Mucosa of rectum (tissue), 2 donors: Measurements from ENCODE around the gene PBOV1.

Source experiments
- H3K27ac ChIP-seq, 2 donors: one replicate each; pipeline ENCODE4 v1.7.0; 2013; ENCODE audit warnings: inconsistent platforms in 2 of 2, low read depth in 2 of 2, low read length in 2 of 2
- H3K27me3 ChIP-seq, 2 donors: one replicate each; pipeline ENCODE4 v1.7.0; 2013; ENCODE audit warnings: low read length in 2 of 2; ENCODE audit not compliant: control insufficient read depth in 2 of 2, insufficient read depth in 2 of 2
- H3K36me3 ChIP-seq, 2 donors: one replicate each; pipeline ENCODE4 v1.7.0; 2013; ENCODE audit warnings: low read length in 2 of 2; ENCODE audit not compliant: control insufficient read depth in 2 of 2, insufficient read depth in 2 of 2
- H3K4me1 ChIP-seq, 2 donors: one replicate each; pipeline ENCODE4 v1.7.0; 2013; ENCODE audit warnings: low read length in 2 of 2, mild to moderate bottlenecking in 1 of 2; ENCODE audit not compliant: control insufficient read depth in 2 of 2, insufficient read depth in 2 of 2
- H3K4me3 ChIP-seq, 2 donors: one replicate each; pipeline ENCODE4 v1.7.0; 2013; ENCODE audit warnings: low read length in 2 of 2
- H3K9ac ChIP-seq, 2 donors: one replicate each; pipeline ENCODE4 v1.7.0; 2013; ENCODE audit warnings: low read length in 2 of 2, low read depth in 1 of 2, mild to moderate bottlenecking in 1 of 2
- H3K9me3 ChIP-seq, 2 donors: one replicate each; pipeline ENCODE4 v1.7.0; 2013; ENCODE audit warnings: low read length in 2 of 2; ENCODE audit not compliant: control insufficient read depth in 2 of 2
- donor health status: healthy.
- donor health status: Normal muscosa, but diverticular disease.

PBOV1 gene

DNA sequence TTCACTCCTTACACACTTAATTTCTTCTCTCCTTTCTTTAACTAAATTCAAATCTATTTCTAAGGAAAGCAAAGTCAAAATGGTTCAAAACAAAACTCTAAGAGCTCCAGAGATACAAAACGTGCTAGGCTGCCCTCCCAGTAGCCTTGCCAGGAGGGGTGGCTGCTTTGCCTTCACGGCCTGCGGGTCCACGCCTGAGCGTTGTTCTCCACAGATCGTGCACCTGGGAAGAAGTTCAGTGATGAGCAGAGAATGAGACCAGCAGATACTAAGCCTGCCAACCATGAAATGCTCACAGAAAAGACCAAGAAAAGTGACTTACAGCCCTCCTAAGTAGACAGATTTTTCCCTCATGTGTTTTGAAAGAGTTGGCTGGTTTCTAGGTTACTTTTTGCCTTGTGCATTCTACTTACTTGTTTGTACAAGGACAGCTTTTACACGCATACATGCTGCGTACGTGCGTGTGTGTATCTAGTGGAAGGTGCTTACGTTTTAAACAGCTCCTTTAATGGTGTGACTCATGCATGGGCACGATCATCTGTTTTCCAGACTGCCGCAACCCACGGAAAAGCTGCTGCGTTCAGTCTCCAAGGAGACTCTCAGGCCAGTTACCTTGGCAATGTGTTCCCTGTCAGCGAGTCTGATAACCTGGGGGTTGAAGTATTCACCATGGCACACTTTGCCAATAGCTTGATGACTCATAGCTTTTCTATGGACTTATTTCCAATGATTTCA is 32.4 kb upstream of the PBOV1 start:
- Histone ChIP-seq H3K9me3 (no peaks in the 10 kb centered on the region), H3K27me3 (no peaks in the 10 kb centered on the region), H3K4me3 (no peak overlapping the region), H3K27ac (no peak overlapping the region), H3K4me1 (no peaks in the 10 kb centered on the region), H3K36me3 (peaks cover 5 to 8% of the 10 kb centered on the region in 2 donors), H3K9ac (no peak overlapping the region)

DNA sequence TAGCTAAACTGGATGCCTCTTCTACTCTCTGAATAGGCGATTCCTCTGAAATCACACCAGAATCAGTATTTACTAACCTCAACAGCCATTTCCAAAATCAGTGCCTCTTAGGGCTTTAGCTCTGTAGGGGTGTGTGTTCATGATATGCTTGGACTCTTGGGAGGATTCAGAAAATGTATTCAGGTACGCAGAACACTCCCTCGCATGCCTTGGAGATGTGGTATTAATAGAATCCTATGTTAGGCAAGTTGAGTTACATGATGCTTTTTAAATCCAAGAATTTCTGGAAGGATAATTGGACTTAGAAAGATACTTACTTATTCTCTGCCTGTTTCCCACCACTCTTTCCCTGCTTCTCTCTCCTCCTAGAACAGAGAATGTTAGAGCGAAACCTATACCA is 31.8 kb upstream of the PBOV1 start:
- Histone ChIP-seq H3K9ac (no peak overlapping the region), H3K27ac (no peak overlapping the region)

DNA sequence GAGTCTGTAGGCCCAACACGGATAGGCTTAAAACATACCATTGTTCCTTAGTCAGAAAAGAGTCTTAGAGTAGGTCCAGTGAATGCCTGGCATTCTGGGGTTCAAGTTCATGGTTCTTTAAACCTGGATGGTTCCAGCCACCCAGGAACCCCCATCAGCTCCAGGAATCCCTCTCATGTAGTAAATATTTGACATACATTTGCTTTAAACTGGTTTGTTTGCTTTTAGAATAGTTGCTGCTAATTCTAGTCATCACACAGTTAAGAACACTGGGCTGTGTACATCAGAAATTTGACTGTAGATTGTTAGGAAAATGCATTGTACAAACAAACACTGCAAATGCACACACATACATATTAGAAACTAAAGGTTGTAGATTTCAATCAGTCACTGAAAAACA is 30.6 kb upstream of the PBOV1 start:
- Histone ChIP-seq H3K4me3 (no peak overlapping the region), H3K4me1 (no peaks in the 10 kb centered on the region), H3K27me3 (no peaks in the 10 kb centered on the region), H3K9ac (no peak overlapping the region), H3K27ac (no peak overlapping the region), H3K9me3 (no peaks in the 10 kb centered on the region), H3K36me3 (peaks cover 4 to 10% of the 10 kb centered on the region in 2 donors)

More for the DNA sequence above, 31.8 kb upstream of the PBOV1 start:
- Histone ChIP-seq H3K27me3 (no peaks in the 10 kb centered on the region), H3K9me3 (no peaks in the 10 kb centered on the region), H3K36me3 (peaks cover 4 to 10% of the 10 kb centered on the region in 2 donors), H3K4me3 (no peak overlapping the region), H3K4me1 (no peaks in the 10 kb centered on the region)

DNA sequence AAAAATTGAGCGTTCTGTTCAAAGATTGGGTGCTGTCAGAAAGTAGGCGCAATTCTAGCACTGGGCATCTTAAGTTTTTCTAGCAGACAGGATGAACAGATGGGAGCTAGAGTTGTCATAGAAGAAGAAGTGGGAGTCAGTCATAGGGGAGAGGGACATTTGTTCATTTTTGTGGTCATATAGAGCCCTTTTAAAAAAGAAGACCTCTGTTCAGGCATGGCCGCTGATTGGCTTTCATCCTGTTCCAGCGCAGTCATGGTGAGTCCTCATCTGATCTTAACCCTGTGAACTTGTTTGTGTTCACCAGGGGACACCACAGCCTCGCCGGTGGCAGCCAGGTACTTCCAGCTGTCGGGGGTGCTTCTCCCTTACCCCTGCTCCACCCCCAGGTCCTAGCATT is 29.7 kb upstream of the PBOV1 start:
- H3K36me3 ChIP-seq = peaks cover 0 to 10% of the 10 kb centered on the region in 2 donors
- H3K4me1 ChIP-seq = no peaks in the 10 kb centered on the region
- H3K4me3 ChIP-seq = no peak overlapping the region
- no peaks in the 10 kb centered on the region for H3K9me3 ChIP-seq
- H3K27me3 ChIP-seq = no peaks in the 10 kb centered on the region
- H3K27ac ChIP-seq = no peak overlapping the region
- no peak overlapping the region for H3K9ac ChIP-seq

DNA sequence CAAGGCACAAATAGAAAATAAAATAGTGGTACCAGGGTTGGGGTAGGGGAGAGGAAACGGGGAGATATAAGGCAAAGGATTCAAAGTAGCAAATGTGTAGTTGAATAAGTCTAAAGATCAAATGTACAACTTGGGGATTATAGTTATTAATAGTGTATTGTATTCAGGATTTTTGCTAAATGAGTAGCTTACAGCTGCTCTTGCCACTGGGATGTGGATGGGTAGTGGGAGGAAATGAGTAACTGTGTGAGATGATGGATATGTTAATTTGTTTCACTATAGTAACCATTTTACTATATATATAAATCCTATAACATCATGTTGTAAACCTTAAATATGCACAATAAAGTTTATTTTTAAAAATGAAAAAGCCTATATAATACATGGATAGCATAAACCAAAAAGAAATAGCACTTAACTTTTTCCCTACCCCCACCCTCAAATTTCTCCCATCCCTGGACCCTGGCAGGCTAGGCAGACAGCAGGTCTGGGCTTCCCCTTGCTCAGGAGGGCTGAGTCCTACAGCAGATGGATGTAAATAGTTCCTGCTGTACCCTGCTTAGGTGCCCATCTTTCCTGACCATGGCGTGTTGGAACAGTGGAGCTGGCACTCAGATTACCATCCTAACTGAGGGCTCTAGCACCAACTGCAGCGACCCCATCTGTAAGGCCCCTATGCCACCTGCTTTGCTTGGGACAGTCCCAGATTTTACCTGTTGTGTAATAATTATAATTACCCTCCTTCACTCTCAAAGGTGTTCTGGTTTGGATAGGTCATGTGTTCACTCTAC is 28.6 kb upstream of the PBOV1 start:
- no peaks in the 10 kb centered on the region for H3K4me1 ChIP-seq
- H3K9me3 ChIP-seq = no peaks in the 10 kb centered on the region
- H3K27ac ChIP-seq = no peak overlapping the region
- no peak overlapping the region for H3K9ac ChIP-seq
- no peaks in the 10 kb centered on the region for H3K27me3 ChIP-seq
- peaks cover 0 to 10% of the 10 kb centered on the region in 2 donors for H3K36me3 ChIP-seq
- no peak overlapping the region for H3K4me3 ChIP-seq

DNA sequence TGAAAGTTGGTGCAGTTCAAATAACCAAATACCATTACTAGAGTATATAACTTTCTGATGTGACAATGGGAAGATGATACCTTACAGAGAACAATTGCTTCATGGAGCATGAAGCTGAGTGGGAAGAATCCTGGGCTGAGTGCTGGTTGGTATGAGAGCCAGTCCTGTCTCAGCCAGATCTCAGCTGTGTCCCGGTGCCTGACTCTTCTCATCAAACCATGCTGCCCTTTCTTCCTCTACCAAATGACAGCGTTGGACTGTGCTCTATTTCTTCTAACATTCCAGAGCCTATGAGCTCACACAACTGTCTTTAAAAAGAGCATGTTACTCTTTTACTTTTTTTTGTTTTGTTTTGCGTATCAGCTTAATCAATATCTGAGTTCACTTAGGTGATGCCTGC is 27.5 kb upstream of the PBOV1 start:
- Histone ChIP-seq H3K27me3 (no peaks in the 10 kb centered on the region), H3K4me3 (no peak overlapping the region), H3K36me3 (peaks cover 0 to 7% of the 10 kb centered on the region in 2 donors), H3K4me1 (no peaks in the 10 kb centered on the region), H3K9me3 (no peaks in the 10 kb centered on the region), H3K9ac (no peak overlapping the region), H3K27ac (no peak overlapping the region)

DNA sequence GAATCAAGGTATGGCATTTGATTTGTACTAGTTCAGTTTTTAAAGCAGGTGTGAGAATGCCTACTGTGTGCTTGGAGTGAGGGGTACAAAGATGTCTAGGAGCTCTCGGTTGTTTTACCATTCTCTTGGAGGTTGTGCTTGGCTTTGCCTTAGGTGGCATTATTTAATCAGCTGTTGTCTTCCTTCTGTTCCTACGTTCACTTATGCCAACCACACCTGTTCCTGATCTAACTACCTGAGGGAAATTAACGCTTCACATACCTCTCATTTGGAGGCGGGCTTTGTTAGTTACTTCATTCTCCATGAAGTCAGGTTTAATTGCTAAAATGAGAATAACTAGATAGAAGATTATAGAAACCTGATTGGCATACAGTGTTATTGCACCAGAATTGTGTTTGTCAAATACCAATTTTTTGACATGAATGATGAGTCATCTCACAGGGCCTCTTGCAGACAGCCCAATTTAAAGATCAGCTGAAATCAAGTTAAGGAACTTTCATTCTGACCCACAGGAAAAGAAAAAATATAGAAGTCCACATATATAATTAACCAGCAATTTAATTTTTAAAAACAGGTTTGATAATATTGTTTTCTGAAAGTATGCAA is 24.8 kb upstream of the PBOV1 start:
- Histone ChIP-seq H3K9me3 (no peaks in the 10 kb centered on the region), H3K27me3 (no peaks in the 10 kb centered on the region), H3K9ac (no peak overlapping the region), H3K4me3 (no peak overlapping the region), H3K36me3 (peaks cover 0 to 6% of the 10 kb centered on the region in 2 donors), H3K4me1 (no peaks in the 10 kb centered on the region), H3K27ac (peak overlapping the region in 1 of 2 donors; percentile 60)

DNA sequence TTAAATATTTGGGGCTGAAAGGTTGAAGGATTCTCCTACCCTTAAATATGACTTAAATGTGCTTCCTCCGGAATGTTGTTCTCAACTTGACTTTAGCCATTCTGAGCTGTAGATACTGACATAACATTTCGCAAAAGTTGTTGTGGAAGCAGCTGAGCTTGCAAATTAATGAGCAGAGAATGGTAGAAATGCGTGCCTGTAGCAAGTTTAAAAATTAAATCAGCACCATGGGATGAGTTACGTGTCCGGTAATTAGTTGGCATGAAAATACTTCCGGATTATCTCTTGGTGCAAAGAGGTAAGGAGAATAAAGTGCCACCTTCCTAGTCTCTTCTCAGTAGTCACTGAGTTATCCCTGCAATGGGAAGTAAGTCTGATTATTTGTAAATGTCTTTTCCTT is 23.6 kb upstream of the PBOV1 start:
- Histone ChIP-seq H3K9me3 (no peaks in the 10 kb centered on the region), H3K27me3 (no peaks in the 10 kb centered on the region), H3K4me3 (no peak overlapping the region), H3K9ac (no peak overlapping the region), H3K4me1 (no peaks in the 10 kb centered on the region), H3K36me3 (peaks cover 0 to 6% of the 10 kb centered on the region in 2 donors), H3K27ac (peak overlapping the region in 1 of 2 donors; percentile 60)

DNA sequence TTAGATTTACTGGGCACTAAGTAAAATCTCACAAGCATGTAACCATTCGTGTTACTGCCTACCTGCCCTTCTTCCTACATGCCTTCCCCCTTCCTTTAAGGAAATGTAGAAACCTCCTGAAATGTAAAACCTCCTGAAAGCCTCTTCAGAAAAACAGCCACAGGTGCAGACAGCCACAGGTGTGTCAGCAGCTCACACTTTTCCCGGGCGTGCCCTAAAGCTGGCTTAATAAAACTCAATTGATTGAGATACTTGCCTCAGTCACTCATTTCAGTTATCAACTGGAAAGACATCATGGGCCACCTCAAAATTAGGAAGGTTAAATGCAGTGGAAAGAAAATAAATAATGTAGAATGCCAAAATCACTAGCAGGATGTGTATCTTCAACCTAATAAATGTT is 23.1 kb upstream of the PBOV1 start:
- Histone ChIP-seq H3K9me3 (no peaks in the 10 kb centered on the region), H3K27me3 (no peaks in the 10 kb centered on the region), H3K36me3 (peaks cover 0 to 6% of the 10 kb centered on the region in 2 donors), H3K4me3 (no peak overlapping the region), H3K9ac (no peak overlapping the region), H3K4me1 (no peaks in the 10 kb centered on the region), H3K27ac (no peak overlapping the region)
